ENCODE results near the gene EBF3. TPM values are rescaled to one million over a fixed set of nuclear protein-coding genes. Genes with fewer than 3 reads are reported as not detected.

The EBF3 gene
- total RNA-seq, 1 donor: 14.7 TPM

GRCh38 chr10:129796710-129797420 is 167.2 kb downstream of the EBF3 start:
- H3K4me3 ChIP-seq (ENCODE audit: low read depth, low read length): no peak overlapping the region
- TF ChIP-seq CTCF (IDR thresholded peaks at IDR 0.05; ENCODE audit: insufficient read depth, low read length): no peak
- DNase-seq (ENCODE audit: low read depth): no peak

- no peak for DNase-seq (ENCODE audit: low read depth)
- no peak overlapping the region for H3K4me3 ChIP-seq (ENCODE audit: low read depth, low read length)
- no peak for TF ChIP-seq CTCF (IDR thresholded peaks at IDR 0.05; ENCODE audit: insufficient read depth, low read length)
Measured at GRCh38 chr10:129793996-129794395, 170.1 kb downstream of the EBF3 start.

GRCh38 chr10:129793479-129793878 is 170.6 kb downstream of the EBF3 start:
- no peak for DNase-seq (ENCODE audit: low read depth)
- no peak overlapping the region for H3K4me3 ChIP-seq (ENCODE audit: low read depth, low read length)
- no peak for TF ChIP-seq CTCF (IDR thresholded peaks at IDR 0.05; ENCODE audit: insufficient read depth, low read length)

GRCh38 chr10:129792864-129793263 is 171.2 kb downstream of the EBF3 start:
- no peak for DNase-seq (ENCODE audit: low read depth)
- TF ChIP-seq CTCF (IDR thresholded peaks at IDR 0.05; ENCODE audit: insufficient read depth, low read length): no peak
- no peak overlapping the region for H3K4me3 ChIP-seq (ENCODE audit: low read depth, low read length)

- DNase-seq (ENCODE audit: low read depth): no peak
- no peak overlapping the region for H3K4me3 ChIP-seq (ENCODE audit: low read depth, low read length)
- no peak for TF ChIP-seq CTCF (IDR thresholded peaks at IDR 0.05; ENCODE audit: insufficient read depth, low read length)
Measured at GRCh38 chr10:129792141-129792540, 171.9 kb downstream of the EBF3 start.

GRCh38 chr10:129790715-129791446 is 173.2 kb downstream of the EBF3 start:
- no peak overlapping the region for H3K4me3 ChIP-seq (ENCODE audit: low read depth, low read length)
- DNase-seq (ENCODE audit: low read depth): no peak
- no peak for TF ChIP-seq CTCF (IDR thresholded peaks at IDR 0.05; ENCODE audit: insufficient read depth, low read length)

All from fibroblast of the aortic adventitia (primary cell).